Stimulated activated CD8-positive, alpha-beta memory T cell treated with anti-CD3 and anti-CD28 coated beads, Interleukin-4, amount 100 ng/mL, for 4 hours (primary cell): ENCODE data around the gene RADX.
"Not testable (repeated sequence)": the region's sequence is repeated elsewhere in the genome, so short reads cannot be mapped to it uniquely, and the experiment has no call there.

Experiments
- DNase-seq, 2 donors: peaks; one replicate each; pipeline ENCODE4 v3.0.0-alpha.2; 2020; ENCODE audit warnings: low read depth in 2 of 2, low spot score in 1 of 2

The RADX gene, protein sequence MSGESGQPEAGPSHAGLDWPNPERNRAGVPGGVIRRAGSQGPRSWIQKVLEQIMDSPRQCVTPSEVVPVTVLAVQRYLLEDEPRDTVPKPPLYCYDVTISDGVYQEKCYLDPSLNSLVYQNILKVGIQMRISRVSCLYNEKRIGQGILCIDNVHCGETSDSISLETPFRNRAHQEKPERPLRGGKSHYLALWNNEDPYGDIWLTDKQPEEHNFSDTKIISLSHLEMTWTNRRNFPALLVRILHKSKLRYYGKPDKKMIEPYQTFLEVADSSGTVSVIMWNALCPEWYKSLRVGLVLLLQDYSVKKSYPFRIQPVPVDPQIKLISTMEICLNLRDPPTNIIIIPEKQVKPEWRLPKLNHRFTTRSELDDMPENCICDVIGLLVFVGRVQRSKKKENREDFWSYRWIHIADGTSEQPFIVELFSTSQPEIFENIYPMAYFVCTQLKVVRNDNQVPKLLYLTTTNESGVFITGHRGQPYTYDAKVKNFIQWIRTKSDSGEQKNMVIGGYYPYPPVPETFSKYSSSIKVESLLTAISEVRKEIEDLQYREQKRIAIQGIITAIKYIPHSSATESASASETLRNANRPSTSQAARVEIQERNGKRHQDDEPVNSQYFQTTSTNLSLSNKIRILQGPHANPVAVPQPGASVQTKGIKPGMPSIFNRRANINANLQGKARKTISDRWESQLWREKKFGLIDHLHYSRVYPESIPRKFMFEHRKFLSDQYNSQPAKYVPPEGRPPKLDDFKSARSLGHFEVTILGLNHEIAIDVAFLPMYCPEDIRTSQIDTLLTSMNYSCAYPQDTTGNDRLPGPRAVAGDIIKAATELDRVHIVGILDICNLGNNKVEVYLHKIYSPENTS

DNA sequence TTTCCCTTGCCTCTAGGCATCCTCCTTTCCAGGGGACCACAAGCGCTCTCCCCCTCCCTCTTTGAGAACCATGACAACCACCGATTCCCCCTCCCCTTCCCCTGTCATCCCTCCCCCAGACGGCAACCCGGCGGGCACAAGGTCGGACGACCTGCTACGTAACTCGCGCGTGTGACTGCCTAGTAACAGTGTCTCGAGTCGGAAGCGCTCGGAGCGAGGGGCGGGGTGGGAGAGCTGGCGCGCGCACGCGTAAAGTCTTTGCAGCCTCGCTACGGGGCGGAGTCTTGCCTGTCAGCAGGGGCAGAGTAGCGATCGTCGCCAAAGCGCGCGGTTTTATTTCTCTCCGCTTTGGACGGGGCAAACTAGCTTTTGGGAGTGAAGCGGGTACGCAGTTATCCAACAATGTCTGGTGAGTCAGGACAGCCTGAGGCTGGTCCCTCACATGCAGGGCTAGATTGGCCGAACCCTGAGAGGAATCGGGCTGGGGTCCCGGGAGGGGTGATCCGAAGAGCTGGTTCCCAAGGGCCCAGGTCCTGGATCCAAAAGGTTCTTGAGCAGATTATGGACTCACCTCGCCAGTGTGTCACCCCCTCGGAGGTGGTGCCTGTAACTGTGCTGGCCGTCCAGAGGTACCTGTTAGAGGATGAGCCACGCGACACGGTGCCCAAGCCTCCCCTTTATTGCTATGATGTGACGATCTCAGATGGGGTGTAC, at the start of gene RADX:
Gene RADX, plus strand, starts transcription at position 300 of the 714 bp plus-strand sequence. Its CDS starts 103 bp downstream, at position 403.
- DNase-seq = peak; percentile 64 to 66

DNA sequence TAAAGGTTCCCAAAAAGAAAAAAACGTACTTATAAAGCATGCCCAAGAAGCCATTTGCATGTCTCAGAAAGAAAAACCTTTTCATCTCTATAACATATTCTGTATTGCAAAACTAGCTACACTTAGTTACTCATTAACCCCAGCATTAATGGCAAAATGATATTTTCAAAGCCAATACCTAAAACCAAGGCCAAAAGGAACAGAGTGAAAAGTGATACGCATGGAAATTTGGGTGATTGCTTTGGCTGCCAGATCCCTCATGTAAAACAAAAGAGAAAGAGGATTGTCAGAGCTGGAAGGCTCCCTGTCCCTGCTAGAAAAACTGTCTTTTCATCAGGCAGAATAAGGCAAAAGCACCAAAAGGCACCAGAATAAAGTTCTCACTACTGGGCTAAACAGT, 46.8 kb upstream of the RADX start:
- no peak for DNase-seq

DNA sequence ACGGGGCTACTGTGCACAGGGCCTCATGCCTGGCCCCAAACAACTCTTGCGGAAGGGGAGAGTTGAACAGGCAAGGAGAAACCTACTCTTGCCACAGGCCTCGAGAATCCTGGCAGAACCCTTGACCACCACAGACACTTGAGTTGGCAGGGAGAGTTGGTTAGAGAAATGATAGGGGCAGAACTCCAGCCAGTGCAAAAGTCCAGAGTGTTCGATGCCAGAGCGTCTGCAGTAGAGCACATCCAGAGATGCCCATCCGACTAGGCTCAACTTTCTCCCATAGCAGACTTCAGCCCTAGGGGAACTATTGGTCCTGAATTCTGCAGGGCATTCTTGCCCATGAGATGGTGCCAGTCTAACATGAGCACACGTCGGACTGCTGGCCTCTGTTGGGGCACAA, 45.4 kb upstream of the RADX start:
- no peak for DNase-seq

DNA sequence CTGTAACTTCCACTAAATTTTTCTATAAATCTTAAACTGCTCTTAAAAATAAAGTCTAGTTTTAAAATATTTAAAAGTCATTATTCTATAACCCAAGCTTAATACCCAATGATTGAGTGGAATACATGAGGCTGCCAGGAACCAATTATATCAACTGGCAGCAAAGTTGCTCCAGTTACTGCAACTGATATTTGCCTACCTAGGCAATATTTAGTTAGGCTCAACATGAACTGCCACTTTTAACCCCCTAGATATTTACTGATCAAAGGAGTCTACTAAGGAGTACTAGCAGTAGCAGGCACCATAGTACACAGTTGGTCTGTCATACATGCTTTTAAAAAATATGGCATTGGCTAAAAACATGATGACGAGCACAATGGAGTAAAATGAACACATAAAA, 29.9 kb upstream of the RADX start:
- DNase-seq = no peak

DNA sequence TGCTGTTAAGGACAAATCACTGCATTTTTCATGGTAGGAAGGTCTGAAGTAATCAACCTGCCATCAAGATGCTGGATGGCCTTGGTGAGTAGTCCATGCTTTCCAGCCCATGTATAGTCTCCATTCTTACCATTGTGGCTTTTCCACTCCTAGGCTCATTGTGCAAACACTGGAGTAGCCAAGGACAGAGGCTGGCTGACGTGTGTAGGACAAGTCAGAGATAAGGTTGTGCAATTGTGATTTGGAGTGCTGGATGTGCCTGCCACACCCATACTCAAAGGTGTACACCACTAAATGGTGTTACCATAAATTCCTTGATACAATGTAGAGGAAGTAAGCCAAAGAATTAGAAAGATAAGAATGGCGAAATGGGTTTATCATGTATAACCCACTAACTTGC, 26.3 kb upstream of the RADX start:
- DNase-seq = no peak

DNA sequence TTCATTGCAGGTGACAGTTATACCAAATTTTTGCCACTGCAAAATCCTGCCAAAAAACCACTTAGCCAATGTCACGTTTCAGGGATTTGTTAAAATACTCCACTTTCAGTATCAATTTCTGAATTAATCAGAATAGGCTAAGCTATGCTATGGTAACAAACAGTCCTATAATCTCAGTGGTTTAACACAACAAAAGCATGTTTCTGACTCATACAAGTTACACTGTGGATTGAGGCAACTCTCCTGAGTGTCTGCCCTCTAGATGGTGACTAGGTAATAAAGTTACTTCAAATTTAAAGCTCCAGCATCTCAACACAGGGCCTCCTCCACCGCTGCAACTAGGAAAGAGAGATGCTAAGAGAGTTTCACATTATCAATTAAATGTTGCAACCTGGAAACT, 23.0 kb upstream of the RADX start:
- DNase-seq = no peak

DNA sequence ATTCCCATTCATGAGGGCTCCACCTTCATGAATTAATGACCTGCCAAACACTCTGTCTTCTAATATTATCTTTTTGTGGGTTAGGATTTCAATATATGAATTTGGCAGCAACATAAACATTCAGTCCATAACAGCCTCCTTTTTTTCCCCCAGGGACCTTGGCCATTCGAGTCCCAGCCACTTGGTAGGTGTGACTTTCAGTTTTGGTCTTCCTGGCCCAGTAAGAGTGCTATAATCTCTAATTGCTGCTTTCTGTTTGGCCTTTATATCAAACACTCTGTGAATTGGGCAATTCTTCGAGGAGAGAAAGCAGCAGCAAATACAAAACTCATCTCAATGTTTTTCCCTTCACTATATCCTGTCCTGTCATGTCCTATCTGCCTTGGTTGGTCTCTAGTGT, 12.4 kb upstream of the RADX start:
- DNase-seq = no peak

DNA sequence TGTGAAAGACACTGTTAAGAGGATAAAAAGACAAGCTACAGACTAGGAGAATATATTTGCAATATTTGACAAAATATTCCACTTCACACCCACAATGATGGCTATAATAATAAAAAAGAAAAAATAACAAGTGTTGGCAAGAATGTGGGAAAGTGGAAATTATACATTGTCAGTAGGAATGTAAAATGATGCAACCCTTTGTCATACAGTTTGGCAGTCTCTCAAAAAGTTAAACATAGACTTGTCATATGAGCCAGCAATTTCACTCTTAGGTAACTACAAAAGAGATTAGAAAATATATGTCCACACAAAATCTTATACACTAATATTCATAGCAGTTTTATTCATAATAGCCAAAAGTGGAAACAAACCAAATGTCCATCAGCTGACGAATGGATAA, 5.2 kb upstream of the RADX start:
- no peak for DNase-seq

DNA sequence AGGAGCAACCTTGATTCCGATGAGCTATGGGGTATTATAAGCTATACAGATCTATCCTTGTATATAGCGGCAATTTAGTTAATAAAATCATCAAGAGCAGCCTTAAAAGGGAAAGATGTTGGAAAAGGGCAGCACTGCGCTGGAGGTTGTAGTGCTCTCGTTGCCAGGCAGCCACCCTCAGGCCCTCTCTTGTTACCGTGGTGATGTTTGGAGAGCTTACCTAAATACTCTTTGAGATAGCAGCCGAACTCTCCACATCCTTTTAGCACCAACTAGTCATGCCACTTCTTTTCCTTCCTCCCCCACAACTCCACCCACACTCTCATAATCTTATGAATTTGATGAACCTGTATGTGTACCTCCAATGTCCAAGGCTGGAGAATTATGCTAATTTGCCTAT, 3.8 kb upstream of the RADX start:
- DNase-seq = no peak

DNA sequence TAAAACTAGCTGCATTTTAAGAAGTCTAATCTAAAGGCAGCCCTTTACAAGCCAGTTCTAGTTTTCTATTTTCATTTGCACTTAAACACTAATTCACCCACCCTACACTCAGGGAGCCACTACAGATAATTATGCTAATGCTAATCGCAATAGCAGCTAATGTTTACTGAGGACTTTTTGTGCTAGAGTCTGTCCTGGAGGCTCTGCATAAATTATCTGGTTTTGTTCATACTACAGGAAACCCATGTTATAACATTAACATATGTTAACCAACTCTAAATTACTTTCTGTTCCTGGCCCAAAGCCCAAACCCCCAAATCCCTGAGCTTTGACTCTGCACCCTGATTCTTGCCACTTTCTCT, 480 bp upstream of the RADX start:
- DNase-seq = no peak

DNA sequence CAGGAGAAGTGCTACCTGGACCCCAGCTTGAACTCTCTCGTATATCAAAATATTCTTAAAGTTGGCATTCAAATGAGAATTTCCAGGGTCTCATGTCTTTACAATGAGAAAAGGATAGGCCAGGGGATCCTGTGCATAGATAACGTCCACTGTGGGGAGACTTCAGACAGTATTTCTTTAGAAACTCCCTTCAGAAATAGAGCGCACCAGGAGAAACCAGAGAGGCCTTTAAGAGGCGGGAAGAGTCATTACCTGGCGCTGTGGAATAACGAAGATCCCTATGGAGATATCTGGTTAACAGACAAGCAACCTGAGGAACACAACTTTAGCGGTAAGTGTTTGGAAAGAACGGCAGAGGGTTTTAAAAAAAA, 600 bp downstream of the RADX start:
- DNase-seq = no peak

DNA sequence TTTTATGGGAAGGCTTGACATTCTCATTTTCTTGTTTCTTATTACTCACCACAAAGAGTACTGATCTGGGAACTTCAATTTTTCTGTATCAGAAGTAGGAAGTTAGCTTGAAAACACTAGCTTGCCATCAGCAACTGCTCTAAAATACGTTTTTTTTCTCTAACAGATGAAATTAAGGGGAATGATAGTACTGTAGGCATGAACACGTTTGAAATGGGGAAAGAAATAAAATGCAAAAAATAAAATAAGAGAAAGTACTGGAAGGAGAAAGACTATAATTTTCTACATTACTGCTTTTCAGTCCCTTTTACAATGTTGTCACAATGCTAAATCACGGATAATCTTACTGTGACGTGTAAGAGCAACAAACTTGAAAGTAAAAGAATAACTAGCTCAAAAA, 1.5 kb downstream of the RADX start:
- no peak for DNase-seq

DNA sequence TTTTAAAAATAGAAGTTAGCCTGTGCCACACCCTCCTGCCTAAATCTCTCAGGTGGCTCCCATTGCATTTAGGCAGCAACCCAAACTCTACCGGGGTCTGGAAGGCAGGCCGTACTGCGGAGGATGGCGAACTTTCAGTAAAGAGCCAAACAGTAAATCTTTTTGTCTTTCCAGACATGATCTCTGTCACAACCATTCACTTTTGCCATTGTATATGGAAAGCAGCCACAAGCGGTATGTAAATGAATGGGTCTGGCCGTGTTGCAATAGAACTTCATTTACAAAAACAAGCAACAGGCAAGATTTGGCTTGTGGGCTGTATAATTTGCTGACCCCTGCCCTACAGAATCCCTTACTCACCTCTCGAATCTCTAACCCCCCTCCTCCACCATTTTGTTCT, 3.3 kb downstream of the RADX start:
- DNase-seq = no peak

DNA sequence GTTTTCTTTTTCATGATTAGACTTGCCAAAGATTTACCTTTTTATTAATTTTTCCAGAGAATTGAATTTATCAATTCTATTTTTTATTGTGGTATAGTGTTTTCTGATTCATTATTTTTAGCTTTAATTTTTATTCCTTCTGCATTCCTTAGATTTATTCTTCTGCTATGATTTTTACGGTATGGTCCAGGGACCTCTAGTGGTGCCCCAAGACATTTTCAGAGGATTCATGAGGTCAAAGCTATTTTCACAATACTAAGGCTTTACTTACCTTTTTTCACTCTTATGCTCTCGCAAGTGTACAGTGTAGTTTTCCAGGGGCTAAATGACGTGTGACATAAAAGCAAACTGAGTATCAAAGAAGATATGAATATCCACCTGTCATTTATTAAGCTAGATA, 8.0 kb downstream of the RADX start:
- no peak for DNase-seq

DNA sequence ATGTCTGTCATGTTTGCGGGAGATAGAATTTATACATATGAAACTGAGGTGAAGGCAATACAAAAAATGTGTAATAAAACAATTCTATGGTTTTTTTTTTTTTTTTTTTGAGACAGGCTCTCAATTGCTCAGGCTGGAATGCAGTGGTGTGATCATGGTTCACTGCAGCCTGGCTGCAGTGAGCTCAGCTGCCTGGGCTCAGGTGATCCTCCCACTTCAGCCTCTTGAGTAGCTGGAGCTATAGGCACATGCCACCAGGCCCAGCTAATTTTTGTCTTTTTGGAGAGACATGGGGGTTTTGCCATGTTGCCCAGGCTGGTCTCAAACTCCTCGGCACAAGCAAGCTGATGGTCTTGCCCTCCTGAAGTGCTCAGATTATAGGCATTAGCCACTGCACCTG, 10.1 kb downstream of the RADX start:
- DNase-seq = no peak

DNA sequence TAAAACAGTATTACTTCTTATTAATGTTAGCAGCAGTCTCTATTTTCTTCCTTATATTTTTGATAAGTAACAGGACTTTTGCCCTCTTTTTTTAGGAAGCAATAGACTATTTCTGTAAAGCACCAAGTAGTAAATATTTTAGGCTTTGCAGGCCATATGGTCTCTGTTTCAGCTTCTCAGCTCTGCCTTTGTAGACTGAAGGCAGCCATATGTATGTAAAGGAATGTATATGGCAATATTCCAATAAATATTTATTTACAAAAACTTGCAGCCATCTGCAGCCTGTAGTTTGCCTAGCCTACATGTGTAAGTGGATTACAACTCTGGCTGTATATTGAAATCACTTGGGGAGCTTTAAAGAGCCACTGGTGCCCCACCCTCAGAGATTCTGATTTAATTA, 15.0 kb downstream of the RADX start:
- no peak for DNase-seq

DNA sequence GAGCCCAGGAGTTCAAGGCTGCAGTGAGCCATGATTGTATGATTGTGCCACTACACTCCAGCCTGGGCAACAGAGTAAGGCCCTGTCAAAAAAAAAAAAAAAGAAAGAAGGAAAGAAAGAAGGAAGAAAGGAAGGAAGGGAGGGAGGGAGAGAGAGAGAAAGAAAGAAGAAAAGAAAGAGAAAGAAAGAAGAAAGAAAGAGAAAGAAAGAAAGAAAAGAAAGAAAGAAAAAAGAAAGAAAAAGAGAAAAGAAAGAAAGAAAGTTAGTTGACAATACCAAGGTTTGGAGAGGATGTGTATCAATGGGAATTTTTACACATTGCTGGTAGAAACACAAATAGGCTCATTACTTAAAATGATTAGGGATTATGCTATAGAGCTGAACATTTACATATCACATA, 19.8 kb downstream of the RADX start:
- DNase-seq = no peak

DNA sequence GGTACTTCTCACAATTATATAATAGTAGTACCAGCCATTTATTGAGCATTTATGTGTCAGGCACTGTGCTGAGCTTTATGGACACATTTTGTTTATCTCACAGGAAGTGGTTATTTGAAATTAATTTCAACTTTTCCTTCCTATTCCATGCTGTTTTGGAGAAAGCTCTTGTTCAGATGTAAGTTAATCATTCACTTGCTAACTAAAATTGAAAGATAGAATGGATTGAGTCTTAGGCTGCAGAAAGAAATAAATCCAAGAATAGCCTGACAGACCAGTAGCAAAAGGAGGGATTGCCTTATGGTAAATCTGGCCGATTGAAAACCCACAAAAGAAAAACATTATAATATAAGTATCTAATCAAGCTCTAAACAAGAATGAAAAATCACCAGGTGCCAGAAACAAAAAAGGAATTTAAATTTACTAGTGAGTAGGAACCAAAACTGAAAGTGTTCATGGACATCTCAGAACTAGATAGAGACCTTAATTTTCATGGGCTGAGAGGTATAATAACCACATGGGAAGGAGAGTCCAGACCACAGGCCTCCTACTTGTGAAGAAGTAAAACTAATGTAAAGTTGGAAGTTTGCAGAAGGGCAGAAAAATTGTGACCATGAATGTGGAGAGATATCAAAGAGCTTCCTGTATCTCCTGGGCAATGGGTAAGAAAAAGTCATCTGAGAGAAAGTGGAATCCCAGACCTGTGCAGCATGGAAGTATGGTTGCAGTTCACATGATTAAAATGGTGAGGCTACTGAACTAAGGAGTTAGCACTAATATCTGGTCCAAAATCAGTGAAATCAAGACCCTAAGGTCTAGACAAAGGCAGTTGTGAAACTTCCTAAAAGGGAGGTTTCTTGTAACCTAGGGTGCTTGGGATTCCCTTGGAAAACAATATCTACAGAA, 38.0 kb downstream of the RADX start:
- DNase-seq = no peak

DNA sequence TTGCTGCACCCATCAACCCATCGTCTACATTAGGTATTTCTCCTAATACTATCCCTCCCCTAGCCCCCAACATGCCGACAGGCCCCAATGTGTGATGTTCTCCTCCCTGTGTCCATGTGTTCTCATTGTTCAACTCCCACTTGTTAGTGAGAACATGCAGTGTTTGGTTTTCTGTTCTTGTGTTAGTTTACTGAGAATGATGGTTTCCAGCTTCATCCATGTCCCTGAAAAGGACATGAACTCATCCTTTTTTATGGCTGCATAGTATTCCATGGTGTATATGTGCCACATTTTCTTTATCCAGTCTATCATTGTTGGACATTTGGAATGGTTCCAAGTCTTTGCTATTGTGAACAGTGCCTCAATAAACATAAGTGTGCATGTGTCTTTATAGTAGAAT, 41.8 kb downstream of the RADX start:
- DNase-seq = not testable (repeated sequence)

DNA sequence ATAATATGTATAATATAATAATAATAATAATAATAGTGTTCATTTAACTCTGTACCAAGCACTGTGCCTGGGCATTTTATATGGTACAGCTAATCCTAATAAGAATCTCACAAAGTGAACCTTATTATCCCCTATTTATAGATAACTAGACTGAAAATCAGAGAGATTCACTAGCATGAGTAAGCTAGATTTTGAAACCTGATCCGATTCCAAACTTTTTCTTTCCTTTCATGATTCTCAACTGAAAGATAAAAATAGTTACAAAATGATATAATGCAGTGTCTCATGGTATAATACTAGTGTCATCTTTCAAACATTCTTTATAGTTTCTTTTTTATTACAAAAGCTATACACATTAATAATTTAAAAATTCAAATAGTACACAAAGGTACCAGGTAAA, 58.9 kb downstream of the RADX start:
- no peak for DNase-seq

DNA sequence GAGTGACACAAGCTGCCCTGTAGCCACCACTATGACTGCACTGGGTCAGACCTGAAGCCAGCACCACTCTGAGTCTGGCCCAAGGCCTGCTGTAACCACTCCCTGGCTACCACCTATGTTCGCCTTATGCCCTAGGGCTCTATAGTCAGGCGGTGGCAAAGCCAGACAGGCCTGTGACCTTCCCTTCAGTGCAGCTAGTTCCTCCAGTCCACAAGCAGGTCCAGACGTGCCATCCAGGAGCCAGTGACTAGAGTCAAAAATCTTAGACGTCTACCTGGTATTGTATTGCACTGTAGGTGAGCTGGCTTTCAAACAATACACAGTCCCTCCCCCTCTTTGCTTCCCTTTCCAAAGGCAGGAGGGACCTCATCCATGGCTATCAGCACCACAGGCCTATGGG, 60.7 kb downstream of the RADX start:
- no peak for DNase-seq
